Mesendoderm (in vitro differentiated cells): ENCODE measurements around the gene ARMH3.

ENCODE experiments used
- DNase-seq: peaks from one replicate; pipeline ENCODE4 v3.0.0; 2013
- H2AK5ac ChIP-seq: 2 replicates; pipeline ENCODE4 v1.6.1; 2013; ENCODE audit warnings: low read length, inconsistent platforms
- H2BK120ac ChIP-seq: 2 replicates; pipeline ENCODE4 v1.6.1; 2013; ENCODE audit warnings: low read depth, mild to moderate bottlenecking, low read length, moderate library complexity, mixed read lengths
- H2BK15ac ChIP-seq: replicated peaks from 2 replicates; pipeline ENCODE4 v1.6.1; 2013; ENCODE audit warnings: low read depth, mild to moderate bottlenecking, moderate library complexity
- H2BK5ac ChIP-seq: 2 replicates; pipeline ENCODE4 v1.6.1; 2013; ENCODE audit warnings: low read length, inconsistent platforms
- H3K18ac ChIP-seq: 2 replicates; pipeline ENCODE4 v1.6.1; 2013; ENCODE audit warnings: mild to moderate bottlenecking, low read length, mixed read lengths
- H3K23ac ChIP-seq: one replicate; pipeline ENCODE4 v1.6.1; 2013; ENCODE audit warnings: low read length
- H3K27ac ChIP-seq: 2 replicates; pipeline ENCODE4 v1.5.1; 2013; ENCODE audit warnings: low read depth, mild to moderate bottlenecking, inconsistent platforms, low read length, moderate library complexity
- H3K27me3 ChIP-seq: 2 replicates; pipeline ENCODE4 v1.6.1; 2013; ENCODE audit warnings: low read length, control low read depth, mild to moderate bottlenecking, inconsistent platforms; ENCODE audit not compliant: insufficient read depth, poor library complexity
- H3K36me3 ChIP-seq: 2 replicates; pipeline ENCODE4 v1.6.1; 2013; ENCODE audit warnings: low read length, inconsistent platforms; ENCODE audit not compliant: control insufficient read depth, insufficient read depth
- H3K4ac ChIP-seq: one replicate; pipeline ENCODE4 v1.6.1; 2013; ENCODE audit warnings: low read depth, mild to moderate bottlenecking, low read length, moderate library complexity
- H3K4me1 ChIP-seq: 2 replicates; pipeline ENCODE4 v1.6.1; 2013; ENCODE audit warnings: low read depth, low read length, inconsistent platforms; ENCODE audit not compliant: control insufficient read depth
- H3K4me2 ChIP-seq: 2 replicates; pipeline ENCODE4 v1.6.1; 2013; ENCODE audit warnings: low read length
- H3K4me3 ChIP-seq: 2 replicates; pipeline ENCODE4 v1.5.1; 2013; ENCODE audit warnings: mild to moderate bottlenecking, low read length
- H3K56ac ChIP-seq: one replicate; pipeline ENCODE4 v1.6.1; 2013; ENCODE audit warnings: low read length
- H3K79me1 ChIP-seq: 2 replicates; pipeline ENCODE4 v1.6.1; 2013; ENCODE audit warnings: low read length, inconsistent platforms
- H3K79me2 ChIP-seq: 2 replicates; pipeline ENCODE4 v1.6.1; 2013; ENCODE audit warnings: mild to moderate bottlenecking, low read length; ENCODE audit not compliant: control insufficient read depth, insufficient read depth
- H3K9ac ChIP-seq: 2 replicates; pipeline ENCODE4 v1.6.1; 2013; ENCODE audit warnings: low read length, inconsistent platforms
- H4K5ac ChIP-seq: one replicate; pipeline ENCODE4 v1.6.1; 2013; ENCODE audit warnings: low read length
- H4K8ac ChIP-seq: one replicate; pipeline ENCODE4 v1.6.1; 2013; ENCODE audit warnings: low read depth, mild to moderate bottlenecking, control low read depth, low read length, moderate library complexity
- WGBS: extraction: QIAGEN DNeasy Blood & Tissue Kit; methylation state at CpG from one replicate; pipeline ENCODE4 v1.1.7; 2013; ENCODE audit warnings: low lambda C conversion rate, missing lambda C conversion rate; ENCODE audit not compliant: insufficient coverage; ENCODE audit errors: extremely low coverage; 5-methylcytosine and 5-hydroxymethylcytosine counted together

ARMH3 gene

GRCh38 chr10:101816913-101817336 is 239.0 kb downstream of the ARMH3 start:
- Histone ChIP-seq H2AK5ac (no peak overlapping the region), H3K27ac (peak overlapping the region; percentile 93)
- WGBS, result no CpG with 5 or more reads among the region's 14 CpGs

GRCh38 chr10:101816376-101816775 is 239.6 kb downstream of the ARMH3 start:
- H3K23ac ChIP-seq, result no peak overlapping the region
- H3K18ac ChIP-seq, result no peak overlapping the region
- WGBS, result no CpG with 5 or more reads among the region's 5 CpGs
- H3K56ac ChIP-seq, result peak overlapping the region; percentile 85
- peak overlapping the region; percentile 74 for H3K4me3 ChIP-seq
- no peak overlapping the region for H4K5ac ChIP-seq
- no peak overlapping the region for H2BK5ac ChIP-seq
- H2BK120ac ChIP-seq, result no peak overlapping the region
- no peak overlapping the region for H4K8ac ChIP-seq
- H3K79me1 ChIP-seq, result peaks cover 4% of the 10 kb centered on the region
- DNase-seq, result no peak
- H2BK15ac ChIP-seq, result no peak overlapping the region
- H3K9ac ChIP-seq, result peak overlapping the region; percentile 91
- no peak overlapping the region for H3K4ac ChIP-seq
- H3K4me1 ChIP-seq, result peaks cover 3% of the 10 kb centered on the region
- H2AK5ac ChIP-seq, result no peak overlapping the region
- no peaks in the 10 kb centered on the region for H3K27me3 ChIP-seq
- H3K4me2 ChIP-seq, result peak overlapping the region; percentile 89
- H3K27ac ChIP-seq, result no peak overlapping the region
- peaks cover 1% of the 10 kb centered on the region for H3K36me3 ChIP-seq
- peaks cover 54% of the 10 kb centered on the region for H3K79me2 ChIP-seq

More at GRCh38 chr10:101816913-101817336, 239.0 kb downstream of the ARMH3 start:
- no peak overlapping the region for H3K4ac ChIP-seq
- no peak overlapping the region for H2BK15ac ChIP-seq
- no peak overlapping the region for H3K18ac ChIP-seq
- H4K8ac ChIP-seq, result no peak overlapping the region
- no peak for DNase-seq
- no peak overlapping the region for H2BK5ac ChIP-seq
- H3K79me2 ChIP-seq, result peaks cover 51% of the 10 kb centered on the region
- peak overlapping the region; percentile 96 for H3K4me3 ChIP-seq
- H3K23ac ChIP-seq, result no peak overlapping the region
- H3K4me2 ChIP-seq, result peak overlapping the region; percentile 92
- peaks cover 1% of the 10 kb centered on the region for H3K36me3 ChIP-seq
- H3K27me3 ChIP-seq, result no peaks in the 10 kb centered on the region
- no peak overlapping the region for H2BK120ac ChIP-seq
- no peak overlapping the region for H4K5ac ChIP-seq
- peak overlapping the region; percentile 91 for H3K9ac ChIP-seq
- H3K56ac ChIP-seq, result peak overlapping the region; percentile 95
- peaks cover 4% of the 10 kb centered on the region for H3K79me1 ChIP-seq
- H3K4me1 ChIP-seq, result peaks cover 3% of the 10 kb centered on the region

GRCh38 chr10:101814466-101815071 is 241.4 kb downstream of the ARMH3 start:
- H3K4me2 ChIP-seq, result no peak overlapping the region
- H3K36me3 ChIP-seq, result peaks cover 1% of the 10 kb centered on the region
- no peak for DNase-seq
- no peak overlapping the region for H3K4me3 ChIP-seq
- H2AK5ac ChIP-seq, result no peak overlapping the region
- no peak overlapping the region for H3K27ac ChIP-seq
- no peak overlapping the region for H3K23ac ChIP-seq
- H3K27me3 ChIP-seq, result no peaks in the 10 kb centered on the region
- H3K4ac ChIP-seq, result no peak overlapping the region
- H2BK5ac ChIP-seq, result no peak overlapping the region
- no peak overlapping the region for H2BK15ac ChIP-seq
- WGBS, result no CpG with 5 or more reads among the region's 8 CpGs
- H3K4me1 ChIP-seq, result peaks cover 3% of the 10 kb centered on the region
- peaks cover 55% of the 10 kb centered on the region for H3K79me2 ChIP-seq
- no peak overlapping the region for H3K56ac ChIP-seq
- no peak overlapping the region for H4K8ac ChIP-seq
- H2BK120ac ChIP-seq, result no peak overlapping the region
- peaks cover 4% of the 10 kb centered on the region for H3K79me1 ChIP-seq
- no peak overlapping the region for H3K9ac ChIP-seq
- H3K18ac ChIP-seq, result no peak overlapping the region
- no peak overlapping the region for H4K5ac ChIP-seq

GRCh38 chr10:101812606-101813005 is 243.4 kb downstream of the ARMH3 start:
- Histone ChIP-seq H4K5ac (no peak overlapping the region), H3K4me3 (no peak overlapping the region), H3K18ac (no peak overlapping the region), H3K79me2 (peaks cover 51% of the 10 kb centered on the region), H3K27ac (no peak overlapping the region), H3K79me1 (peaks cover 6% of the 10 kb centered on the region), H3K27me3 (no peaks in the 10 kb centered on the region), H2BK5ac (no peak overlapping the region), H3K4me1 (peaks cover 3% of the 10 kb centered on the region), H3K36me3 (peaks cover 3% of the 10 kb centered on the region), H3K4ac (no peak overlapping the region), H3K4me2 (no peak overlapping the region), H2BK120ac (no peak overlapping the region), H3K56ac (no peak overlapping the region), H2AK5ac (no peak overlapping the region), H2BK15ac (no peak overlapping the region), H4K8ac (no peak overlapping the region), H3K9ac (no peak overlapping the region), H3K23ac (peak overlapping the region; percentile 85)
- 100% methylated on average over 1 of the region's 4 CpGs for WGBS
- DNase-seq, result no peak

- WGBS, result no CpG with 5 or more reads among the region's 1 CpG
- Histone ChIP-seq H2AK5ac (no peak overlapping the region), H3K4me2 (no peak overlapping the region), H3K4ac (no peak overlapping the region), H3K9ac (no peak overlapping the region), H3K4me3 (no peak overlapping the region), H2BK5ac (no peak overlapping the region), H3K23ac (no peak overlapping the region), H2BK120ac (no peak overlapping the region), H3K27me3 (no peaks in the 10 kb centered on the region), H4K8ac (no peak overlapping the region), H3K18ac (no peak overlapping the region), H3K27ac (no peak overlapping the region), H3K4me1 (no peaks in the 10 kb centered on the region), H2BK15ac (no peak overlapping the region), H3K79me1 (peaks cover 2% of the 10 kb centered on the region), H3K79me2 (peaks cover 6% of the 10 kb centered on the region), H4K5ac (no peak overlapping the region), H3K56ac (no peak overlapping the region), H3K36me3 (peaks cover 6% of the 10 kb centered on the region)
- no peak for DNase-seq
Measured at GRCh38 chr10:101807158-101807557, 248.8 kb downstream of the ARMH3 start.

- Histone ChIP-seq H3K4me3 (no peak overlapping the region), H3K79me2 (peaks cover 2% of the 10 kb centered on the region), H3K56ac (no peak overlapping the region), H2BK120ac (no peak overlapping the region), H3K36me3 (peaks cover 13% of the 10 kb centered on the region), H3K18ac (no peak overlapping the region), H4K5ac (no peak overlapping the region), H3K23ac (no peak overlapping the region), H3K27me3 (no peaks in the 10 kb centered on the region), H2AK5ac (no peak overlapping the region), H3K4ac (no peak overlapping the region), H3K4me1 (no peaks in the 10 kb centered on the region), H3K79me1 (peaks cover 7% of the 10 kb centered on the region), H2BK5ac (no peak overlapping the region), H2BK15ac (no peak overlapping the region), H3K9ac (no peak overlapping the region), H4K8ac (no peak overlapping the region), H3K4me2 (no peak overlapping the region), H3K27ac (no peak overlapping the region)
- DNase-seq, result no peak
- 100% methylated on average over 1 of the region's 4 CpGs for WGBS
Measured at GRCh38 chr10:101803511-101803910, 252.5 kb downstream of the ARMH3 start.
